Left lung (tissue), 10 donors: ENCODE data around the gene FAM229A. TPM values are rescaled to one million over a fixed set of nuclear protein-coding genes. Genes with fewer than 3 reads are reported as not detected.
A peak's percentile ranks its signal among the peaks of the same experiment; 100 is the strongest.

Source experiments
- ATAC-seq: fragments of 200-7000 bp; cut with Tn5 transposase; one replicate; pipeline ENCODE4 v1.9.1; 2020; ENCODE audit warnings: moderate library complexity
- DNase-seq, 4 donors: peaks; one replicate each; pipeline ENCODE4 v3.0.0-alpha.2; 2013 to 2020
- H3K27ac ChIP-seq, 2 donors: fragments of 200-600 bp; sonication (generic) in 1 of 2; one replicate each; pipeline versions ENCODE4 v1.5.0 to v1.8.0; 2020 to 2021
- H3K27me3 ChIP-seq, 2 donors: fragments of 200-600 bp; sonication (generic) in 1 of 2; one replicate each; pipeline versions ENCODE4 v1.5.0 to v1.8.0; 2020 to 2021
- H3K36me3 ChIP-seq, 2 donors: fragments of 200-600 bp; sonication (generic) in 1 of 2; one replicate each; pipeline versions ENCODE4 v1.5.0 to v1.8.0; 2020 to 2021
- H3K4me1 ChIP-seq, 2 donors: fragments of 200-600 bp; one replicate each; pipeline ENCODE4 v1.8.0; 2021
- H3K4me3 ChIP-seq, 2 donors: fragments of 200-600 bp; sonication (generic) in 1 of 2; one replicate each; pipeline versions ENCODE4 v1.5.0 to v1.8.0; 2020 to 2021; ENCODE audit warnings: mild to moderate bottlenecking in 1 of 2
- H3K9me3 ChIP-seq, 2 donors: fragments of 200-600 bp; sonication (generic) in 1 of 2; one replicate each; pipeline versions ENCODE4 v1.5.0 to v1.8.0; 2020 to 2021
- intact Hi-C, 2 donors: fragments of 100-400 bp; cut with DNase I; formaldehyde crosslinking; loops; one replicate each; pipeline versions ENCODE4 v1.11.2 to v1.14.2; 2022
- polyA plus RNA-seq, 6 donors: library from polyadenylated mRNA; unstranded; fragments of 120-200 nt; gene quantifications; one replicate each; pipeline ENCODE4 v1.2.1, GENCODE V29; 2013; ENCODE audit not compliant: insufficient read length in 6 of 6
- total RNA-seq, 2 donors: library from RNA; stranded (reverse); fragmentation: NEBNext Ultra II Directional; extraction: Animal tissue kit (Norgen Biotek cat#: 25700); gene quantifications; one replicate each; pipeline ENCODE4 v1.2.1, GENCODE V29; 2021
- TF ChIP-seq, protein P1 (sequence below), 2 donors: fragments of 200-600 bp; sonication (generic) in 1 of 2; IDR thresholded peaks; one replicate each; pipeline versions ENCODE4 v1.5.0 to v1.8.0; 2021; ENCODE audit warnings: antibody characterized with exemption in 2 of 2
- donor health status: DM: no; HTN: yes; CAD: no.
- donor health status: DM: no; HTN: no; CAD: no.

The FAM229A gene
- total and polyA plus RNA-seq, 8 donors, result 4.4 to 14.0 (median 6.7) TPM

DNA sequence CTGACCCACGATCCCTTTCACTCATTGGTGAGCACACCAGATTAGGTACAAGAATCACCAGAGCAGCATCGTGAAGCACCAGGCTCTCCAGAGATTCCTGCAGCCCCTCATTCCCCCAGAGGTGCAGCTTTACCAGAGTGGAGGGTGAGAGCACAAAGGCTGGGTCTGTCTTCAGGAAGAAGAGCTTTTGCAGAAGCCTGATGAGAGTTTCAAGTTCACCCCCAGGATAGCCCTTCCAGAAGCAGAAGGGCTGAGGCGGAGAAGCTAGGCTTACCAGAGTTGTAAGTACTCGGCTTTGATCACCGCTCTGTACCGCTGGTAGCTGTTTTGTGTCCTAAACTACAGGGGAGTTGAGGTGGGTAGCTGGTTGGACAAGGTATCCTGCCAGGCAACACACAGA, 3.2 kb upstream of the FAM229A start:
- peaks cover 0 to 74% of the 10 kb centered on the region in 2 donors for H3K36me3 ChIP-seq
- H3K4me1 ChIP-seq, result peaks cover 10 to 14% of the 10 kb centered on the region in 2 donors
- H3K27ac ChIP-seq, result no peak overlapping the region
- no peak overlapping the region for H3K4me3 ChIP-seq
- peaks cover 0 to 20% of the 10 kb centered on the region in 2 donors for H3K27me3 ChIP-seq
- no peaks in the 10 kb centered on the region for H3K9me3 ChIP-seq
- TF ChIP-seq, protein P1, sequence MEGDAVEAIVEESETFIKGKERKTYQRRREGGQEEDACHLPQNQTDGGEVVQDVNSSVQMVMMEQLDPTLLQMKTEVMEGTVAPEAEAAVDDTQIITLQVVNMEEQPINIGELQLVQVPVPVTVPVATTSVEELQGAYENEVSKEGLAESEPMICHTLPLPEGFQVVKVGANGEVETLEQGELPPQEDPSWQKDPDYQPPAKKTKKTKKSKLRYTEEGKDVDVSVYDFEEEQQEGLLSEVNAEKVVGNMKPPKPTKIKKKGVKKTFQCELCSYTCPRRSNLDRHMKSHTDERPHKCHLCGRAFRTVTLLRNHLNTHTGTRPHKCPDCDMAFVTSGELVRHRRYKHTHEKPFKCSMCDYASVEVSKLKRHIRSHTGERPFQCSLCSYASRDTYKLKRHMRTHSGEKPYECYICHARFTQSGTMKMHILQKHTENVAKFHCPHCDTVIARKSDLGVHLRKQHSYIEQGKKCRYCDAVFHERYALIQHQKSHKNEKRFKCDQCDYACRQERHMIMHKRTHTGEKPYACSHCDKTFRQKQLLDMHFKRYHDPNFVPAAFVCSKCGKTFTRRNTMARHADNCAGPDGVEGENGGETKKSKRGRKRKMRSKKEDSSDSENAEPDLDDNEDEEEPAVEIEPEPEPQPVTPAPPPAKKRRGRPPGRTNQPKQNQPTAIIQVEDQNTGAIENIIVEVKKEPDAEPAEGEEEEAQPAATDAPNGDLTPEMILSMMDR (IDR thresholded peaks at IDR 0.05), result no peak
- intact Hi-C loops, result no loop called here
- ATAC-seq (no peak), DNase-seq (no peak)

GRCh38 chr1:32364836-32365235, 2.6 kb upstream of the FAM229A start:
- Histone ChIP-seq H3K27me3 (peaks cover 0 to 20% of the 10 kb centered on the region in 2 donors), H3K27ac (no peak overlapping the region), H3K4me3 (no peak overlapping the region), H3K36me3 (peaks cover 0 to 68% of the 10 kb centered on the region in 2 donors), H3K9me3 (no peaks in the 10 kb centered on the region), H3K4me1 (peaks cover 10 to 14% of the 10 kb centered on the region in 2 donors)
- TF ChIP-seq, protein P1 (IDR thresholded peaks at IDR 0.05), result no peak
- intact Hi-C loops, result no loop called here
- ATAC-seq, result no peak
- peak in 1 of 4 donors; percentile 23 for DNase-seq

GRCh38 chr1:32363713-32364112, 1.4 kb upstream of the FAM229A start:
- DNase-seq (peak in 1 of 4 donors; percentile 34), ATAC-seq (no peak)
- TF ChIP-seq, protein P1 (IDR thresholded peaks at IDR 0.05), result no peak
- intact Hi-C loops, result no loop called here
- peaks cover 10 to 14% of the 10 kb centered on the region in 2 donors for H3K4me1 ChIP-seq
- H3K9me3 ChIP-seq, result no peaks in the 10 kb centered on the region
- peaks cover 0 to 58% of the 10 kb centered on the region in 2 donors for H3K36me3 ChIP-seq
- no peak overlapping the region for H3K4me3 ChIP-seq
- H3K27ac ChIP-seq, result no peak overlapping the region
- H3K27me3 ChIP-seq, result peaks cover 0 to 20% of the 10 kb centered on the region in 2 donors

- peak overlapping the region in 1 of 2 donors; percentile 28 for H3K27ac ChIP-seq
- TF ChIP-seq, protein P1 (IDR thresholded peaks at IDR 0.05), result peak; percentile 19 to 20
- no peaks in the 10 kb centered on the region for H3K9me3 ChIP-seq
- peaks cover 10 to 14% of the 10 kb centered on the region in 2 donors for H3K4me1 ChIP-seq
- H3K4me3 ChIP-seq, result peak overlapping the region; percentile 29 to 30
- H3K36me3 ChIP-seq, result peaks cover 0 to 40% of the 10 kb centered on the region in 2 donors
- H3K27me3 ChIP-seq, result peaks cover 0 to 20% of the 10 kb centered on the region in 2 donors
- ATAC-seq (peak; percentile 83), DNase-seq (peak in 3 of 4 donors; percentile 52 to 87 (median 76))
- intact Hi-C loops, result no loop called here
Observed at GRCh38 chr1:32361674-32362473, 411 bp downstream of the FAM229A start.

DNA sequence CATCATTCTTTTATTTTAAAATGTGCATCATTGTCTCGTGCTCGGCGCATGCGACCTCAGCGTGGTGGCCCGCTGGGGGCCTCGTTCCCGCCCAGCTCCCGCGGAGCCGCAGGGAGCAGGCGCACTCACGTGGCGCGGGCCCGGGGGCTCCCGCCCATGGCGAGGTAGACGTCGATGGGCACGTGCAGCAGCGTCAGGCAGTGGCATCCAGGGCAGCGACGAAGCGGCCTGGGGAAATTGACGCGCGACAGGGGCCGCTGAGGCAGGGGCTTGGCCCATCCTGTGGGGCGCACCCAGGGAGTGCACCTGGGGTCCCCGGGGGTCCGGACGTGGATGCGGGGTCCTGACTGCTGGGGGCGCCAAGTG, 994 bp downstream of the FAM229A start:
- intact Hi-C loops, result no loop called here
- Histone ChIP-seq H3K4me3 (peak overlapping the region in 1 of 2 donors; percentile 30), H3K27ac (no peak overlapping the region), H3K27me3 (peaks cover 0 to 20% of the 10 kb centered on the region in 2 donors), H3K4me1 (peaks cover 10 to 14% of the 10 kb centered on the region in 2 donors), H3K9me3 (no peaks in the 10 kb centered on the region), H3K36me3 (peaks cover 0 to 34% of the 10 kb centered on the region in 2 donors)
- TF ChIP-seq, protein P1 (IDR thresholded peaks at IDR 0.05), result no peak
- DNase-seq (no peak), ATAC-seq (no peak)
